ENCODE data around the gene MYO6. TPM values are rescaled to one million over a fixed set of nuclear protein-coding genes. Genes with fewer than 3 reads are reported as not detected.

MYO6 gene
- total RNA-seq, 6 experiments from 2014 or later = 18.3 to 21.2 (median 19.4) TPM

GRCh38 chr6:75855052-75855451, 106.0 kb downstream of the MYO6 start:
- Mint-ChIP-seq H3K27me3 (ENCODE audit: insufficient read depth) (no peaks in the 10 kb centered on the region), H3K4me3 (no peak overlapping the region), H3K27ac (no peak overlapping the region), H3K36me3 (ENCODE audit: low read depth) (no peaks in the 10 kb centered on the region), H3K4me1 (ENCODE audit: low read depth) (peaks cover 23% of the 10 kb centered on the region), H3K9me3 (no peaks in the 10 kb centered on the region)
- DNase-seq = peak; percentile 54
- TF ChIP-seq, protein P1, sequence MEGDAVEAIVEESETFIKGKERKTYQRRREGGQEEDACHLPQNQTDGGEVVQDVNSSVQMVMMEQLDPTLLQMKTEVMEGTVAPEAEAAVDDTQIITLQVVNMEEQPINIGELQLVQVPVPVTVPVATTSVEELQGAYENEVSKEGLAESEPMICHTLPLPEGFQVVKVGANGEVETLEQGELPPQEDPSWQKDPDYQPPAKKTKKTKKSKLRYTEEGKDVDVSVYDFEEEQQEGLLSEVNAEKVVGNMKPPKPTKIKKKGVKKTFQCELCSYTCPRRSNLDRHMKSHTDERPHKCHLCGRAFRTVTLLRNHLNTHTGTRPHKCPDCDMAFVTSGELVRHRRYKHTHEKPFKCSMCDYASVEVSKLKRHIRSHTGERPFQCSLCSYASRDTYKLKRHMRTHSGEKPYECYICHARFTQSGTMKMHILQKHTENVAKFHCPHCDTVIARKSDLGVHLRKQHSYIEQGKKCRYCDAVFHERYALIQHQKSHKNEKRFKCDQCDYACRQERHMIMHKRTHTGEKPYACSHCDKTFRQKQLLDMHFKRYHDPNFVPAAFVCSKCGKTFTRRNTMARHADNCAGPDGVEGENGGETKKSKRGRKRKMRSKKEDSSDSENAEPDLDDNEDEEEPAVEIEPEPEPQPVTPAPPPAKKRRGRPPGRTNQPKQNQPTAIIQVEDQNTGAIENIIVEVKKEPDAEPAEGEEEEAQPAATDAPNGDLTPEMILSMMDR (IDR thresholded peaks at IDR 0.05) = peak; percentile 79

DNA sequence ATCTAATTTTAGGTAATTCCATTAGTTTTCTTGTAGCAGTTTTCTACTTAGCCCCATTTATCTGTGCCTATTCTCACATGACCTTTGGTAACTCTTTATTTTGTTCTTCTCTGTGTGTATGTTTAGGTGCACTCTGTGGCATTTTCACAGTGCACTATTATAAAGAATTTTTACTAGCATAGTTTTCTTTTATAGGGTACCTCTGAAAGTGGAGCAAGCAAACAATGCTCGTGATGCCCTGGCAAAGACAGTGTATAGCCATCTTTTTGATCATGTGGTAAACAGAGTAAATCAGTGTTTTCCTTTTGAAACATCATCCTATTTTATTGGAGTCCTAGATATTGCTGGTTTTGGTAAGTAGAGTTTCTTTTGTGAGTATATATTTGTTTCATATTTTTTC, 107.9 kb downstream of the MYO6 start:
- TF ChIP-seq, protein P1 (IDR thresholded peaks at IDR 0.05) = no peak
- Mint-ChIP-seq H3K27ac (no peak overlapping the region), H3K27me3 (ENCODE audit: insufficient read depth) (peaks cover 2% of the 10 kb centered on the region; the same call in 1 of the 2 replicates), H3K9me3 (no peaks in the 10 kb centered on the region), H3K4me3 (no peak overlapping the region), H3K4me1 (ENCODE audit: low read depth) (peaks cover 15% of the 10 kb centered on the region), H3K36me3 (ENCODE audit: low read depth) (no peaks in the 10 kb centered on the region)
- no peak for DNase-seq

DNA sequence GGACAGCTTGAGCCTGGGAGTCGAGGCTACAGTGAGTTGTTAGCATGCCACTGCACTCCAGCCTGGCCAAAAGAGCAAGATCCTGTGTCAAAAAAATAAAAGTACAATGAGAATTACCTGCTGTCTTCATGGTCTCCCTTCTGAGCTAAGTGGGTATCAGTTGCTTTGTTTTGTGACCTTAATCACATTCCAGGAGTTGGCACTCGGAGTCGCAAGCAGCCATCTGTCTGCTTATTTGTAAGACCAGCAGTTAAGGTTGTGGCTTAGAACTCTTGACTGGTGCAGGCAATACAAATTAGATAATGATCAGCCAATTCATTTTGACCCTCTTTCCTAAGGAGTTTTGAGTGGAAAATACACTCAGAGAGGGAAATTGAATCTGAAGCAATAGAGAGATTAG, 114.0 kb downstream of the MYO6 start:
- no peak for DNase-seq
- no peaks in the 10 kb centered on the region for H3K9me3 Mint-ChIP-seq
- H3K27ac Mint-ChIP-seq = no peak overlapping the region
- H3K36me3 Mint-ChIP-seq (ENCODE audit: low read depth) = no peaks in the 10 kb centered on the region
- H3K4me3 Mint-ChIP-seq = no peak overlapping the region
- no peaks in the 10 kb centered on the region for H3K4me1 Mint-ChIP-seq (ENCODE audit: low read depth)
- TF ChIP-seq, protein P1 (IDR thresholded peaks at IDR 0.05) = no peak
- H3K27me3 Mint-ChIP-seq (ENCODE audit: insufficient read depth) = peaks cover 2% of the 10 kb centered on the region; the same call in 1 of the 2 replicates

DNA sequence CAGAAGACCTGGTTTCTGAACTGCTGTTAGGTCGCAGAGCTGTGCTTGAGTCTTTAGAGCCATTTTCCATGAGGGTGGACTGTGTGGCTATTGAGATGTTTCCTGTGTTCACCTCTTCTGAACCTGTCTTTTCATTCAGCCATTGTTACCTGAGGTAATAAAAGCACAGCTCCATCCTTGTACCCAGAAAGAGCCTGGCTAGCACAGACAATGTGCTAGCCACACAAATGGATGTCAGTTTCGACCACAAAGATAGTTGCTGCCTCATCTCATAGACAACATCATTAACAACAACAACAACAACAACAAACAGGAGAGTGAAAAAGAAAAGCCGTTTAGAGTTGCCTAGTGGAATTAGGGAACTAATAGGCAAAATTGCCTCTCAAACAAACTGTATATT, 114.7 kb downstream of the MYO6 start:
- no peak for DNase-seq
- H3K27me3 Mint-ChIP-seq (ENCODE audit: insufficient read depth) = peaks cover 2% of the 10 kb centered on the region; the same call in 1 of the 2 replicates
- no peaks in the 10 kb centered on the region for H3K9me3 Mint-ChIP-seq
- no peaks in the 10 kb centered on the region for H3K36me3 Mint-ChIP-seq (ENCODE audit: low read depth)
- H3K4me1 Mint-ChIP-seq (ENCODE audit: low read depth) = no peaks in the 10 kb centered on the region
- no peak overlapping the region for H3K4me3 Mint-ChIP-seq
- TF ChIP-seq, protein P1 (IDR thresholded peaks at IDR 0.05) = no peak
- no peak overlapping the region for H3K27ac Mint-ChIP-seq

- no peaks in the 10 kb centered on the region for H3K9me3 Mint-ChIP-seq
- H3K27me3 Mint-ChIP-seq (ENCODE audit: insufficient read depth) = peaks cover 2% of the 10 kb centered on the region; the same call in 1 of the 2 replicates
- no peak overlapping the region for H3K4me3 Mint-ChIP-seq
- no peak for DNase-seq
- no peaks in the 10 kb centered on the region for H3K4me1 Mint-ChIP-seq (ENCODE audit: low read depth)
- H3K27ac Mint-ChIP-seq = no peak overlapping the region
- H3K36me3 Mint-ChIP-seq (ENCODE audit: low read depth) = no peaks in the 10 kb centered on the region
- TF ChIP-seq, protein P1 (IDR thresholded peaks at IDR 0.05) = no peak
These were observed 115.4 kb downstream of the MYO6 start for GRCh38 chr6:75864446-75864845.

GRCh38 chr6:75870389-75870788, 121.3 kb downstream of the MYO6 start:
- TF ChIP-seq, protein P1 (IDR thresholded peaks at IDR 0.05) = no peak
- H3K27ac Mint-ChIP-seq = no peak overlapping the region
- no peaks in the 10 kb centered on the region for H3K36me3 Mint-ChIP-seq (ENCODE audit: low read depth)
- no peaks in the 10 kb centered on the region for H3K27me3 Mint-ChIP-seq (ENCODE audit: insufficient read depth)
- H3K4me3 Mint-ChIP-seq = no peak overlapping the region
- H3K4me1 Mint-ChIP-seq (ENCODE audit: low read depth) = peaks cover 5% of the 10 kb centered on the region; the same call in 1 of the 2 replicates
- no peak for DNase-seq
- H3K9me3 Mint-ChIP-seq = no peaks in the 10 kb centered on the region
